Astrocyte (in vitro differentiated cells and primary cell): ENCODE results near the gene ACOT7. TPM values are rescaled to one million over a fixed set of nuclear protein-coding genes. Genes with fewer than 3 reads are reported as not detected.

Experiments used
- DNase-seq: peaks from one replicate; pipeline ENCODE4 v3.0.0-alpha.2; 2010; ENCODE audit warnings: low read depth
- FAIRE-seq: peaks from 2 replicates; lab custom pipeline; 2011; peaks lifted over from hg19 to GRCh38; lab: Jason Lieb, UNC
- H2AFZ ChIP-seq: 2 replicates; pipeline ENCODE4 v1.6.0; 2012; ENCODE audit warnings: low read depth, low read length, inconsistent platforms
- H3K27ac ChIP-seq: 2 replicates; pipeline ENCODE4 v1.5.1; 2011; ENCODE audit warnings: low read depth, low read length, inconsistent platforms
- H3K27me3 ChIP-seq: 2 replicates; pipeline ENCODE4 v1.6.0; 2011; ENCODE audit warnings: low read length, inconsistent platforms; ENCODE audit not compliant: insufficient read depth
- H3K36me3 ChIP-seq: 2 replicates; pipeline ENCODE4 v1.5.1; 2011; ENCODE audit warnings: low read length, inconsistent platforms; ENCODE audit not compliant: insufficient read depth
- H3K4me1 ChIP-seq: 2 replicates; pipeline ENCODE4 v1.5.1; 2011; ENCODE audit warnings: low read length, inconsistent platforms; ENCODE audit not compliant: insufficient read depth
- H3K4me2 ChIP-seq: 2 replicates; pipeline ENCODE4 v1.6.0; 2012; ENCODE audit warnings: low read length, inconsistent platforms
- H3K4me3 ChIP-seq: 2 replicates; pipeline ENCODE4 v1.5.1; 2011; ENCODE audit warnings: low read depth, mild to moderate bottlenecking, low read length, inconsistent platforms; ENCODE audit not compliant: insufficient read depth
- H3K79me2 ChIP-seq: 2 replicates; pipeline ENCODE4 v1.6.0; 2012; ENCODE audit warnings: mild to moderate bottlenecking, low read length, inconsistent platforms; ENCODE audit not compliant: insufficient read depth
- H3K9ac ChIP-seq: 2 replicates; pipeline ENCODE4 v1.6.0; 2012; ENCODE audit warnings: mild to moderate bottlenecking, low read length, inconsistent platforms
- H3K9me3 ChIP-seq: 2 replicates; pipeline ENCODE4 v1.5.1; 2012; ENCODE audit warnings: low read depth, mild to moderate bottlenecking, low read length, inconsistent platforms; ENCODE audit not compliant: insufficient read depth
- H4K20me1 ChIP-seq: 2 replicates; pipeline ENCODE4 v1.6.0; 2012; ENCODE audit warnings: low read length, inconsistent platforms; ENCODE audit not compliant: insufficient read depth
- H3K27ac Mint-ChIP-seq: one replicate; pipeline ENCODE4 v1.8.0; 2021; ENCODE audit warnings: mild to moderate bottlenecking, mixed read lengths; ENCODE audit not compliant: unreplicated experiment
- H3K27me3 Mint-ChIP-seq: one replicate; pipeline ENCODE4 v1.8.0; 2021; ENCODE audit warnings: low read depth, mixed read lengths; ENCODE audit not compliant: unreplicated experiment
- H3K36me3 Mint-ChIP-seq: one replicate; pipeline ENCODE4 v1.8.0; 2021; ENCODE audit warnings: low read depth, mixed read lengths; ENCODE audit not compliant: unreplicated experiment
- H3K4me1 Mint-ChIP-seq: one replicate; pipeline ENCODE4 v1.8.0; 2021; ENCODE audit warnings: low read depth, mixed read lengths; ENCODE audit not compliant: unreplicated experiment
- H3K4me3 Mint-ChIP-seq: one replicate; pipeline ENCODE4 v1.8.0; 2021; ENCODE audit warnings: mild to moderate bottlenecking, moderate library complexity, mixed read lengths; ENCODE audit not compliant: unreplicated experiment
- H3K9me3 Mint-ChIP-seq: one replicate; pipeline ENCODE4 v1.8.0; 2021; ENCODE audit warnings: mild to moderate bottlenecking, mixed read lengths; ENCODE audit not compliant: unreplicated experiment
- EZH2 ChIP-seq: IDR thresholded peaks from 2 replicates; pipeline ENCODE4 v1.6.1; 2012; ENCODE audit warnings: mild to moderate bottlenecking, low read length, inconsistent platforms; ENCODE audit not compliant: insufficient read depth
- total RNA-seq: library from RNA; stranded (reverse); gene quantifications from 2 replicates; pipeline ENCODE4 v1.2.1, GENCODE V29; 2021
- TF ChIP-seq, protein P1 (sequence below): IDR thresholded peaks from 2 replicates; pipeline ENCODE4 v1.5.1; 2011; ENCODE audit warnings: low read depth, mild to moderate bottlenecking, inconsistent platforms, low read length, moderate library complexity; ENCODE audit not compliant: insufficient read depth

The ACOT7 gene
- total RNA-seq, 1 donor from 2014 or later: 91.1 TPM

- Histone ChIP-seq H3K4me2 (peak overlapping the region; percentile 57), H3K4me1 (peaks cover 21% of the 10 kb centered on the region), H3K9ac (peak overlapping the region; percentile 23), H4K20me1 (no peaks in the 10 kb centered on the region), H3K36me3 (no peaks in the 10 kb centered on the region), H3K79me2 (no peaks in the 10 kb centered on the region), H2AFZ (no peak overlapping the region), H3K27ac (no peak overlapping the region), H3K9me3 (no peaks in the 10 kb centered on the region), H3K27me3 (no peaks in the 10 kb centered on the region), H3K4me3 (no peak overlapping the region)
- Mint-ChIP-seq H3K27me3 (no peaks in the 10 kb centered on the region), H3K4me1 (no peaks in the 10 kb centered on the region), H3K27ac (no peak overlapping the region), H3K9me3 (no peaks in the 10 kb centered on the region), H3K36me3 (peaks cover 11% of the 10 kb centered on the region), H3K4me3 (no peak overlapping the region)
- FAIRE-seq (no peak), DNase-seq (peak; percentile 15)
- no peak for TF ChIP-seq EZH2
- TF ChIP-seq, protein P1, sequence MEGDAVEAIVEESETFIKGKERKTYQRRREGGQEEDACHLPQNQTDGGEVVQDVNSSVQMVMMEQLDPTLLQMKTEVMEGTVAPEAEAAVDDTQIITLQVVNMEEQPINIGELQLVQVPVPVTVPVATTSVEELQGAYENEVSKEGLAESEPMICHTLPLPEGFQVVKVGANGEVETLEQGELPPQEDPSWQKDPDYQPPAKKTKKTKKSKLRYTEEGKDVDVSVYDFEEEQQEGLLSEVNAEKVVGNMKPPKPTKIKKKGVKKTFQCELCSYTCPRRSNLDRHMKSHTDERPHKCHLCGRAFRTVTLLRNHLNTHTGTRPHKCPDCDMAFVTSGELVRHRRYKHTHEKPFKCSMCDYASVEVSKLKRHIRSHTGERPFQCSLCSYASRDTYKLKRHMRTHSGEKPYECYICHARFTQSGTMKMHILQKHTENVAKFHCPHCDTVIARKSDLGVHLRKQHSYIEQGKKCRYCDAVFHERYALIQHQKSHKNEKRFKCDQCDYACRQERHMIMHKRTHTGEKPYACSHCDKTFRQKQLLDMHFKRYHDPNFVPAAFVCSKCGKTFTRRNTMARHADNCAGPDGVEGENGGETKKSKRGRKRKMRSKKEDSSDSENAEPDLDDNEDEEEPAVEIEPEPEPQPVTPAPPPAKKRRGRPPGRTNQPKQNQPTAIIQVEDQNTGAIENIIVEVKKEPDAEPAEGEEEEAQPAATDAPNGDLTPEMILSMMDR: no peak
Observed at GRCh38 chr1:6329396-6329795, 64.2 kb downstream of the ACOT7 start.

DNA sequence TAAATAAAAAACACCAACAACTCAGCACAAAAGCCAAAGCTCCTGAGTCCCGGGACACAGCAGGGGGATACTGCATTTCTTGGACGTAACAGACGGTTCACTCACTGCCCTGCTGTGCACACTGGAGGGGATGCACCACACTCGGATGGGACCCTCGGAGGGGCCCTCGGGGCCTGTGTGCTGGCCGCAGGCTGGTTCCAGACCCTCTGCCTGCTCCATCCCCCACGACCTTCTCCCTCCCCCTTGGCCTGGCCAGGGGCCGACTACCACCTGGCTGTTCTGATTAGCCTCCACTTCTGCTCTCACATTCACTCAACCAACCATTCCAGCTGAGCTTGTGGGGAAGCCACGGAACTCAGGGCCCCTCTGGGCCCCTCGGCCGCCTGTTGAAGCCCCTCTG, 64.9 kb downstream of the ACOT7 start:
- DNase-seq (no peak), FAIRE-seq (no peak)
- Histone ChIP-seq H3K9me3 (no peaks in the 10 kb centered on the region), H3K4me1 (peaks cover 21% of the 10 kb centered on the region), H2AFZ (no peak overlapping the region), H3K4me3 (no peak overlapping the region), H3K27me3 (no peaks in the 10 kb centered on the region), H3K79me2 (no peaks in the 10 kb centered on the region), H3K9ac (no peak overlapping the region), H3K4me2 (no peak overlapping the region), H4K20me1 (no peaks in the 10 kb centered on the region), H3K36me3 (no peaks in the 10 kb centered on the region), H3K27ac (no peak overlapping the region)
- TF ChIP-seq, protein P1: no peak
- TF ChIP-seq EZH2: no peak
- no peaks in the 10 kb centered on the region for H3K4me1 Mint-ChIP-seq
- peaks cover 11% of the 10 kb centered on the region for H3K36me3 Mint-ChIP-seq
- H3K9me3 Mint-ChIP-seq: no peaks in the 10 kb centered on the region
- no peak overlapping the region for H3K4me3 Mint-ChIP-seq
- no peaks in the 10 kb centered on the region for H3K27me3 Mint-ChIP-seq
- no peak overlapping the region for H3K27ac Mint-ChIP-seq

GRCh38 chr1:6328091-6328490, 65.5 kb downstream of the ACOT7 start:
- no peak for TF ChIP-seq EZH2
- Histone ChIP-seq H3K79me2 (no peaks in the 10 kb centered on the region), H2AFZ (no peak overlapping the region), H3K4me2 (no peak overlapping the region), H4K20me1 (no peaks in the 10 kb centered on the region), H3K4me1 (peaks cover 21% of the 10 kb centered on the region), H3K36me3 (no peaks in the 10 kb centered on the region), H3K9ac (no peak overlapping the region), H3K9me3 (no peaks in the 10 kb centered on the region), H3K4me3 (no peak overlapping the region), H3K27me3 (no peaks in the 10 kb centered on the region), H3K27ac (no peak overlapping the region)
- no peak for FAIRE-seq
- no peak for DNase-seq
- no peak overlapping the region for H3K27ac Mint-ChIP-seq
- no peak overlapping the region for H3K4me3 Mint-ChIP-seq
- H3K27me3 Mint-ChIP-seq: no peaks in the 10 kb centered on the region
- peaks cover 8% of the 10 kb centered on the region for H3K36me3 Mint-ChIP-seq
- no peaks in the 10 kb centered on the region for H3K9me3 Mint-ChIP-seq
- no peaks in the 10 kb centered on the region for H3K4me1 Mint-ChIP-seq
